NOMO-1 (cell line): ENCODE results near the gene DDX39B.
"Not testable (repeated sequence)": the region's sequence is repeated elsewhere in the genome, so short reads cannot be mapped to it uniquely, and the experiment has no call there.

Experiments used
- DNase-seq, 2 experiments: peaks; one replicate each; lab custom pipeline; 2025; ENCODE audit not compliant: unreplicated experiment in 2 of 2; lab: John Stamatoyannopoulos, UW

The DDX39B gene

DNA sequence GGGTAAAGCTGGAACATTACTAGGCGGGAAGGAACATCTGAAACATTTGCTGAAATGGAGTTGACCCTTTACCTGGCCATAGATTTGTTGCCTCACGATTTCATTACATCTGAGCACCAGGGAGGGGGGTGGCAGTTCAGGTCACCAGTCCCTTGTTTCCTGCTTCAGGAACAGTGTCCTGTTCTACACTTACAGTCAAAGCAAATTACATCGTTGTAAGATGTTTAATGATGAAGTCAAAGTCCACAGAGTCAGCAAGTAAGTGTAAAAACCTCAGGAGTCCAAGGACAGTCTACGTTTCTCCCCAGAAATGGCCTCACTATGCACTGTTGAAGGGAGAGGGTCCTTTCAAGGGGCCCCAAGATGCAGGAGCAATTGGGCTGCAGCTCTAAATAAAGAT is 52.7 kb downstream of the DDX39B start:
- DNase-seq, result no peak

DNA sequence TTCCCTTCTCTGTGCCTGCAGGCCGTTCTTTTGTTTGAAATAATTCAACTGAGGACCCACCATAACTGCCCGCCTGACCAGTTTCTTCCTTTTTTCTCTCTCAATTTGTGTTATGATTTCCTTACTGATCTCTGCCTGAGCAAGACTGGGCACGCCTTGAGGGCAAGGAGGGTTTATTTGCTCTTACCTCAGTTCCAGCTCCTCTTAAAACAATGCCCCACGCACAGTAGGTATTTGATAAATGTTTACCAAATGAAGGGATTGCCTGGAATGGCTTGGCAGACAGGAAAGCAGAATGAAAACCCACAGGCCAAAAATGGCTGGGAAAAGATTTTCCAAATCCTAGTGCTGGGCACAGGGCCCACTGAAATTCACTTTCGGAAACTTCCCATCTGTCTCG is 54.1 kb downstream of the DDX39B start:
- DNase-seq, result not testable (repeated sequence)

DNA sequence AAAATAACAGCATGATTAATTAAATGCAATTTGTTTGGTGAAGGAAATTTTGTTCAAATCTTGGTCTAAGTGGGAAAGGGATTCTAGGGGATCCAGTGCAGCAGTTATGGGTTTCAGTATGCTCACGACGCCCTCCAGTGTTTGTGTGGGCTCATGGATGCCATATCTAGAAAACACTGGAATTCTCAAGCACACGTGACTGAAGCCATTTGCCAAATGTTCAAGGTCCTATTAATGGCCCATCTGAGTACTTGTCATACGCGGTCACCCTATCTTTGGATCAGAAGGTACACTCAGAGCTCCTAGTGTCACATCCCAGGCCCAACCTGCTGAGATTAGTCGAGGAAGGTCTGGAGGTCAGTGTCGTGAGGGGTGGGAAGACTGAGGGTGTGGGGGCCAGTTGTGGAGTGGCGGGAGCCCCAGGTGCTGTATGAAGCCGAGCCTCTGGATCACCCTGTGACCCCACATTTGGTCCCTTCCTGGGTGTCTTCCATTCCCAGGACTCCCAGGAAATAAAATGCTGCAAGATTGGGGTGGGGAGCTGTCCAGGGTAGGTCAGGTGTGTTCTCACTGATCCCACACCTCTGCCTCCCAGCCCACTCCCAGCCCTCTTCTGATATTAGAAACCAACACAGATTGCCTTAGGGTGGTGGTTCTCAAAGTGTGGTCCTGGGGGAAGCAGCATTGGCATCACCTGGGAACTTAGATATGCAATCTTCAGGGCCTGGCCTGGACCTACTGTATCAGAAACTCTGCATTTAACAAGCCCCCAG is 55.6 kb downstream of the DDX39B start:
- not testable (repeated sequence) for DNase-seq

DNA sequence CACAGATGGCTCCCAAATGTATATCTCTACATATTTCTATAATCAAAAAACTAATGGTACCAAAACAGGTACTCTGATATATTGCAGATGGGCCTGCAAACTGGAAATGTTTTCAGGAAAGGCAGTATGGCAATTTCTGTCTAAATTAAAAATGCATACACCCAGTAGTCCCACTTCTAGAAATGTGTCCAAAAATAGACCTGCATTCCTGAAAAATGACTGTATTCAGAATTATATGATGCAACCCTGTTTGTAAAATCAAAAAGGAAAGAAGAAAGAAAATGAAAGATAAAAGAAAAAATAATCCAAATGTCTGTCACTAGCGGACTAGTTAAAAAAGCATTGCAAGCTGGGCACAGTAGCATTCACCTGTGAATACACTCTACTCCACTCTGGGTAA is 56.7 kb downstream of the DDX39B start:
- no peak for DNase-seq

DNA sequence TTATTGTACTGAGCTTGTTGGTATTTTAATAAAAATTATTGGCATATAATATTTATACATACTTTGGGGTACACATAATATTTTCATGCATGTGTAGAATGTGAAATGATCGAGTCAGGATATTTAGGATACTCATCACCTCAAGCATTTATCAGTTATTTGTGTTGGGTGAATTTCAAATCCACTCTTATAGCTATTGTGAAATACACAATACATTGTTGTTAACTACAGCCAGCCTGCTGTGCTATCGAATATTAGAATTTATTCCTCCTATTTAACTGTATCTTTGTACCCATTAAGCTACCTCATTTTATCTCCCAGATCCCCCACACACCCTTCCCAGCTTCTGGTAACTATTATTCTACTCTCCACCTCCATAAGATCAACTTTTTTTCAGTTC is 58.4 kb downstream of the DDX39B start:
- no peak for DNase-seq

DNA sequence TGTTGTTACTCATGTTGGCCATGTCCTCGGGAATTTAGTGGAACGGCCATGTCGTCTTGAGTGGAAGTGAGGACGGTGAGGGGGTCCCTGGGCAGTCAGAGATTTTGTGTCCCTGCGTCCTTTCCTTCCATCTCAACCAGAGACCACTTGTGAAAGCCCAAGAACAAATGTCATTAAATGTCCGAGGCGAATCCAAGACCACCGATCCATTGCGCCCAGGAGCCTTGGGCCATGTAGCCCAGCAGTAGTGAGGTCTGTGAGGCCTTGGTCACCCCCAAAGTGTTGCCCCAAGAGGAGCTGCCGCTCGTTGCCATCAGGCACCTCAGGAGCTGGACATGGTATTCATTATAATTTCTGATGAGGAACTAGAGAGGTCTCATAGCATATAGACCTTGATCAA is 61.2 kb downstream of the DDX39B start:
- no peak for DNase-seq
